Heart left ventricle (tissue), 16 donors: Measurements from ENCODE around the gene ZNF688. TPM values are rescaled to one million over a fixed set of nuclear protein-coding genes. Genes with fewer than 3 reads are reported as not detected.
A peak's percentile ranks its signal among the peaks of the same experiment; 100 is the strongest.
"Not testable (repeated sequence)": the region's sequence is repeated elsewhere in the genome, so short reads cannot be mapped to it uniquely, and the experiment has no call there.

Source experiments
- ATAC-seq, 4 donors: fragments of 200-7000 bp; cut with Tn5 transposase; one replicate each; pipeline ENCODE4 v1.9.1; 2020 to 2022; ENCODE audit warnings: moderate library complexity in 4 of 4, mild to moderate bottlenecking in 3 of 4, moderate number of reproducible peaks in 1 of 4
- DNase-seq, 5 donors: peaks; one replicate each; pipeline ENCODE4 v3.0.0-alpha.2; 2020
- H3K27ac ChIP-seq, 12 donors: fragments of 200-600 bp; sonication (generic) in 4 of 12; one replicate each; pipeline versions ENCODE4 v1.5.0 to v1.8.0; 2016 to 2022; ENCODE audit warnings: mild to moderate bottlenecking in 2 of 12
- H3K27me3 ChIP-seq, 9 donors: fragments of 200-600 bp; sonication (generic) in 2 of 9; one replicate each; pipeline versions ENCODE4 v1.5.1 to v1.8.0; 2016 to 2022; ENCODE audit warnings: mild to moderate bottlenecking in 3 of 9
- H3K36me3 ChIP-seq, 9 donors: fragments of 200-600 bp; sonication (generic) in 2 of 9; one replicate each; pipeline versions ENCODE4 v1.5.0 to v1.8.0; 2018 to 2022; ENCODE audit warnings: mild to moderate bottlenecking in 2 of 9
- H3K4me1 ChIP-seq, 12 donors: fragments of 200-600 bp; sonication (generic) in 4 of 12; one replicate each; pipeline versions ENCODE4 v1.5.0 to v1.8.0; 2016 to 2022; ENCODE audit warnings: mild to moderate bottlenecking in 3 of 12
- H3K4me3 ChIP-seq, 12 donors: fragments of 200-600 bp; sonication (generic) in 4 of 12; one replicate each; pipeline versions ENCODE4 v1.5.0 to v1.8.0; 2017 to 2022; ENCODE audit warnings: mild to moderate bottlenecking in 9 of 12, moderate library complexity in 4 of 12
- H3K9me3 ChIP-seq, 12 donors: fragments of 200-600 bp; sonication (generic) in 4 of 12; one replicate each; pipeline versions ENCODE4 v1.5.0 to v1.8.0; 2016 to 2022; ENCODE audit warnings: mild to moderate bottlenecking in 1 of 12
- POLR2A ChIP-seq, 2 donors: fragments of 450-650 bp; IDR thresholded peaks; one replicate each; pipeline ENCODE4 v1.6.1; 2017; ENCODE audit warnings: antibody characterized with exemption in 2 of 2, mild to moderate bottlenecking in 2 of 2, moderate library complexity in 2 of 2
- WGBS, 4 donors: extraction: QIAGEN DNeasy Blood & Tissue Kit in 2 of 4; methylation state at CpG; one replicate each; pipeline versions ENCODE4 v1.1.5 to v1.1.7; 2013 to 2018; 5-methylcytosine and 5-hydroxymethylcytosine counted together
- intact Hi-C, 10 donors: fragments of 100-400 bp; cut with DNase I; formaldehyde crosslinking; loops; one replicate each; pipeline versions ENCODE4 v1.11.1 to v1.14.2; 2022
- polyA plus RNA-seq, 2 donors: library from polyadenylated mRNA; stranded (reverse); fragments of 200-250 nt; gene quantifications; one replicate each; pipeline ENCODE4 v1.2.3, GENCODE V29; 2013
- total RNA-seq, 9 donors: library from RNA; depleted of rRNA in 2 of 9; stranded (reverse); fragments of >200 nt in 2 of 9; fragmentation: NEBNext Ultra II Directional in 3 of 9; extraction: Animal tissue kit (Norgen Biotek cat#: 25700) in 3 of 9; gene quantifications; one replicate each; pipeline versions ENCODE4 v1.1.0 to v1.2.4, GENCODE V29; 2016 to 2023
- TF ChIP-seq, protein P1 (sequence below), 12 donors: fragments of 200-600 bp; sonication (generic) in 4 of 12; IDR thresholded peaks; one replicate each; pipeline versions ENCODE4 v1.5.0 to v1.8.0; 2018 to 2022; ENCODE audit warnings: antibody characterized with exemption in 12 of 12, mild to moderate bottlenecking in 5 of 12
- donor health status: ischemic (EF 13 %, LVEDD 7.1; RV severe dilation, severe dysfunction).
- donor health status: healthy with polysubstance abuse.
- donor health status: DM: no; HTN: yes; CAD: no.
- donor health status: DM: no; HTN: no; CAD: no.
- donor health status: ischemic (EF 25% LVEDD 6.9; RV normal size, moderate dysfunction).
- donor health status: ischemic (EF 25% LVEDD 5.7; RV mildly dilated, moderate dysfunction).
- donor health status: healthy.
- donor health status: DM: yes; HTN: yes; CAD: no.
- donor health status: ischemic (EF 35%, LVEDD 5.7; RV mildly dilated, moderate dysfunction).
- donor health status: nonischemic (EF 11% LVEDD 7.7; RV severe dilation, severe dysfunction).
- donor health status: DM: yes; HTN: yes; CAD: no.
- donor health status: PGD.
- donor health status: ischemic (EF 29% LVEDD 5.4; RV normal size, mild dysfunction).
- donor health status: nonischemic (EF 23%, LVEDD 6.1; RV moderate dilation, normal function).

The ZNF688 gene
- total and polyA plus RNA-seq, 11 donors: 7.6 to 15.7 (median 11.6) TPM

DNA sequence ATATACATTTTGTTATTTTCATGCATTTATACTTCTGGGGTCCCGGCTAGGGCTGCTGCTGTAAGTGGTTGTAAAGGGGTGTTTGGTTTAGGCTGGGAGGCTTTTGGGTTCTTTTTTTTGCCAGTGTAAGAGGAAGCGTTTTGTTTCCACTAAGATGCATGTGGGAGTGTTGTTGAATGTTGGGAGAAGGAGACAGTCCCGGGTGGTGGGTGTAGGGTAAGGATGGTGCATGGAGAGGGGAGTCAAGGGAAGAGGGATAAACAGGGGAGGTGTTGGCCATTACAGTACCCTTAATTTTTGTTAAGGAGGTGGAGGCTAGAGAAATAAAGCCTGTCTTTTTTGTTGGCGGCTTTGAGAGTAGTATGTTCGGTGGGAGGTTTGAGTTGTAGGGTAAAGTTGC, 28.4 kb downstream of the ZNF688 start:
- intact Hi-C loops: no loop called here
- Histone ChIP-seq H3K9me3 (no peaks in the 10 kb centered on the region), H3K4me3 (no peak overlapping the region), H3K4me1 (peaks cover 0 to 35% (median 14%) of the 10 kb centered on the region in 12 donors), H3K27ac (no peak overlapping the region), H3K27me3 (no peaks in the 10 kb centered on the region), H3K36me3 (no peaks in the 10 kb centered on the region)
- DNase-seq: no peak
- no peak for TF ChIP-seq POLR2A (IDR thresholded peaks at IDR 0.05)
- TF ChIP-seq, protein P1, sequence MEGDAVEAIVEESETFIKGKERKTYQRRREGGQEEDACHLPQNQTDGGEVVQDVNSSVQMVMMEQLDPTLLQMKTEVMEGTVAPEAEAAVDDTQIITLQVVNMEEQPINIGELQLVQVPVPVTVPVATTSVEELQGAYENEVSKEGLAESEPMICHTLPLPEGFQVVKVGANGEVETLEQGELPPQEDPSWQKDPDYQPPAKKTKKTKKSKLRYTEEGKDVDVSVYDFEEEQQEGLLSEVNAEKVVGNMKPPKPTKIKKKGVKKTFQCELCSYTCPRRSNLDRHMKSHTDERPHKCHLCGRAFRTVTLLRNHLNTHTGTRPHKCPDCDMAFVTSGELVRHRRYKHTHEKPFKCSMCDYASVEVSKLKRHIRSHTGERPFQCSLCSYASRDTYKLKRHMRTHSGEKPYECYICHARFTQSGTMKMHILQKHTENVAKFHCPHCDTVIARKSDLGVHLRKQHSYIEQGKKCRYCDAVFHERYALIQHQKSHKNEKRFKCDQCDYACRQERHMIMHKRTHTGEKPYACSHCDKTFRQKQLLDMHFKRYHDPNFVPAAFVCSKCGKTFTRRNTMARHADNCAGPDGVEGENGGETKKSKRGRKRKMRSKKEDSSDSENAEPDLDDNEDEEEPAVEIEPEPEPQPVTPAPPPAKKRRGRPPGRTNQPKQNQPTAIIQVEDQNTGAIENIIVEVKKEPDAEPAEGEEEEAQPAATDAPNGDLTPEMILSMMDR (IDR thresholded peaks at IDR 0.05): no peak
- WGBS, 4 donors: 84 to 86% (median 85%) methylated on average over 5 of the region's 5 CpGs
- ATAC-seq: no peak

DNA sequence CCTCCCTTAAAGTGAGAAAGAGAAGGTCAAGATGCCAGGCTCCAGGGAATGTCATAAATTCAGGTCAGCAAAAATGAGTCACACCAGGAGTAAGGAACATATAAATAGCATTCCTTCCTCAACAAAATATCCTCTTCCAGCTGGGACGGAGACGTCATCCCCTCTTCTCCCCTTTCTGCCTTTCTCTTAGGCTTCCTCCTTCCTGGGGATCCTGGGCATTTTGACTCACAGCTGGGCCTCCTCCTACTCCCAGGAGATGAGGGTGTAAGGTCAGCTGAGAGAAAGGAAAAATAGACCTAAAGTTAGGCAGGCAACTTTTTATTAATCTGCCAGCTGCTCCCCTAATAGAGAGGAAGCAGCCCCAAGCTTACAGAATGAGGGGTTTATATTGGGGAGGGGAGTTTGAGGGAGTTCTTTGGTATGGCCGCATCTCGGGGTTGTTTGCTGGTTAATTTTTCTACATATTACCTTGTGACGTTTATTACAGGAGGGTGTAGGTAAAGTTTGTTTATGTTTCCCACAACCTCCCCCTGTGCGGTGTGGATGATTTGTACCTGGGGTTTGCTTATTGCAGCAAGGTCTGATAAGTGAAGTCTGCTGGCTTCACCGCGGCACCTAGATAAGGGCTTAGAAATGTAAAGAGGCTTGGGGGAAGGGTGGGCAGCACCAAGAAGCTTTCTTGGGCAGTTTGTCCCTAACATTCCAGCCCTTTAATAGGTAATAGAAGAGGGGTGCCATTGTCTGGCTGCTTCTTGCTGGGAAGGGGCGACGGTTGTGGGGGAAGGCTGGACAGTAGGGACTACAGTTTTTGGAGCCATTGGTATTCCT, 29.8 kb downstream of the ZNF688 start:
- DNase-seq: no peak
- Histone ChIP-seq H3K4me3 (no peak overlapping the region), H3K27me3 (no peaks in the 10 kb centered on the region), H3K4me1 (peaks cover 0 to 35% (median 15%) of the 10 kb centered on the region in 12 donors), H3K9me3 (no peaks in the 10 kb centered on the region), H3K27ac (peak overlapping the region in 9 of 12 donors; percentile 27 to 88 (median 43)), H3K36me3 (no peaks in the 10 kb centered on the region)
- intact Hi-C loops: no loop called here
- ATAC-seq: peak in 2 of 4 donors; percentile 40 to 56
- TF ChIP-seq, protein P1 (IDR thresholded peaks at IDR 0.05): no peak
- TF ChIP-seq POLR2A (IDR thresholded peaks at IDR 0.05): no peak
- WGBS, 4 donors: 39 to 45% (median 41%) methylated on average over 10 of the region's 10 CpGs

DNA sequence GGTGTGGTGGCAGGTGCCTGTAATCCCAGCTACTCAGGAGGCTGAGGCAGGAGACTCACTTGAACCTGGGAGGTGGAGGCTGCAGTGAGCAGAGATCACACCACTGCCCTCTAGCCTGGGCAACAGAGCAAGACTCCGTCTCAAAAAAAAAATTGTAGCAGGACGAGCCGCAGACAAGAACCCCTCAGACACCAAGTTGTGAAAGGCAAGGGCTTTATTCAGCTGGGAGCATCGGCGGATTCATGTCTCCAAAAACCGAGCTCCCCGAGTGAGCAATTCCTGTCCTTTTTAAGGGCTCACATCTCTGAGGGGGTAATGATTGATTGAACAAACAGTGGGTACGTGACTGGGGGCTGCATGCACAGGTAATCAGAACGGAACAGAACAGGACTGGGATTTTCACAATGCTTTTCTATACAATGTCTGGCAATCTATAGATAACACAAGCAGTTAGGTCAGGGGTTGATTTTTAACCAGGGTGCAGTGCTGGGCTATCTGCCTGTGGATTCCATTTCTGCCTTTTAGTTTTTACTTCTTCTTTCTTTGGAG, 30.5 kb downstream of the ZNF688 start:
- ATAC-seq, H3K9me3 ChIP-seq, H3K27me3 ChIP-seq, intact Hi-C loops, H3K36me3 ChIP-seq, DNase-seq, H3K4me3 ChIP-seq: not testable (repeated sequence)
- peaks cover 0 to 39% (median 20%) of the 10 kb centered on the region in 12 donors for H3K4me1 ChIP-seq
- peak overlapping the region in 9 of 12 donors; percentile 27 to 88 (median 43) for H3K27ac ChIP-seq
- WGBS, 4 donors: 62 to 70% (median 69%) methylated on average over 9 of the region's 9 CpGs

DNA sequence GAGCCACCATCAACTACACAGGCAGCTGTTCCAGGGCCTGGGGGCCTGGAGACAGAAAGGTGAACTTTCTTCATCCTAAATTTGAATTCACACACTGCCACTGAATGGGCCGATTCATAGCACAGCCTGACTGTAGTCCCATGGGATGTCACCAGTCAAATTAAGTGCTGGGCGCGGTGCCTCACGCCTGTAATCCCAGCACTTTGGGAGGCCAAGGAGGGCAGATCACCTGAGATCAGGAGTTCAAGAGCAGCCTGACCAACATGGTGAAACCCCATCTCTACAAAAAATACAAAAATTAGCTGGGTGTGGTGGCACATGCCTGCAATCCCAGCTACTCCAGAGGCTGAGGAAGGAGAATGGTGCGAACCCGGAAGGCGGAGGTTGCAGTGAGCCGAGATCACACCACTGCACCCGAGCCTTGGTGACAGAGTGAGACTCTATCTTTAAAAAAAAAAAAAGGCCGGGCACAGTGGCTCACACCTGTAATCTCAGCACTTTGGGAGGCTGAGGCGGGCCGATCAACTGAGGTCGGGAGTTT, 31.5 kb downstream of the ZNF688 start:
- H3K9me3 ChIP-seq, ATAC-seq, H3K36me3 ChIP-seq, H3K4me3 ChIP-seq, H3K27me3 ChIP-seq, DNase-seq: not testable (repeated sequence)
- intact Hi-C loops: loop anchor here in 4 of 10 donors (5.0 to 10.0 kb wide), 4 partner anchors 32 to 95 kb away; partner anchors contain the start of genes ZNF688 (in 1 of the 4) and ZNF785 (in 1 of the 4)
- peak overlapping the region; percentile 57 to 88 (median 80) for H3K27ac ChIP-seq
- 85 to 91% (median 90%) methylated on average over 13 of the region's 13 CpGs for WGBS, 4 donors
- peaks cover 0 to 46% (median 23%) of the 10 kb centered on the region in 12 donors for H3K4me1 ChIP-seq
